Psoas muscle (tissue), 8 donors: ENCODE measurements around the gene SLC6A20. TPM values are rescaled to one million over a fixed set of nuclear protein-coding genes. Genes with fewer than 3 reads are reported as not detected.

ENCODE experiments used
- ATAC-seq, 4 donors: fragments of 200-7000 bp; cut with Tn5 transposase; one replicate each; pipeline ENCODE4 v1.9.1; 2020; ENCODE audit warnings: moderate library complexity in 3 of 4, mild to moderate bottlenecking in 2 of 4
- DNase-seq, 2 donors: peaks; one replicate each; pipeline ENCODE4 v3.0.0-alpha.2; 2020
- H3K27ac ChIP-seq: fragments of 200-600 bp; one replicate; pipeline ENCODE4 v1.8.0; 2022
- H3K27me3 ChIP-seq, 3 donors: fragments of 200-600 bp in 1 of 3; one replicate each; pipeline versions ENCODE4 v1.6.1 to v1.8.0; 2013 to 2022; ENCODE audit warnings: low read length in 2 of 3, mild to moderate bottlenecking in 2 of 3, moderate library complexity in 1 of 3; ENCODE audit not compliant: insufficient read depth in 3 of 3
- H3K36me3 ChIP-seq, 2 donors: fragments of 200-600 bp in 1 of 2; one replicate each; pipeline versions ENCODE4 v1.6.1 to v1.8.0; 2013 to 2022; ENCODE audit warnings: low read depth in 1 of 2, mild to moderate bottlenecking in 1 of 2, moderate library complexity in 1 of 2; ENCODE audit not compliant: insufficient read depth in 1 of 2
- H3K4me1 ChIP-seq: fragments of 200-600 bp; one replicate; pipeline ENCODE4 v1.8.0; 2022
- H3K4me3 ChIP-seq: fragments of 200-600 bp; one replicate; pipeline ENCODE4 v1.8.0; 2022; ENCODE audit warnings: mild to moderate bottlenecking
- H3K9me3 ChIP-seq: fragments of 200-600 bp; one replicate; pipeline ENCODE4 v1.8.0; 2022
- WGBS, 3 donors: extraction: QIAGEN DNeasy Blood & Tissue Kit; methylation state at CpG; one replicate each; pipeline versions ENCODE4 v1.1.6 to v1.1.7; 2013; 5-methylcytosine and 5-hydroxymethylcytosine counted together
- intact Hi-C, 2 donors: fragments of 100-400 bp; cut with DNase I; formaldehyde crosslinking; loops; one replicate each; pipeline versions ENCODE4 v1.11.0 to v1.14.2; 2022
- polyA plus RNA-seq, 3 donors: library from polyadenylated mRNA; stranded (reverse); fragments of 200-250 nt; gene quantifications; one replicate each; pipeline ENCODE4 v1.2.3, GENCODE V29; 2013
- total RNA-seq, 4 donors: library from RNA; stranded (reverse); fragmentation: NEBNext Ultra II Directional in 2 of 4; extraction: Animal tissue kit (Norgen Biotek cat#: 25700) in 2 of 4; gene quantifications; one replicate each; pipeline versions ENCODE4 v1.2.1 to v1.2.4, GENCODE V29; 2021 to 2023
- TF ChIP-seq, protein P1 (sequence below): fragments of 200-600 bp; IDR thresholded peaks from one replicate; pipeline ENCODE4 v1.8.0; 2022; ENCODE audit warnings: antibody characterized with exemption
- donor health status: healthy with polysubstance abuse.
- donor health status: DM: no; HTN: no; CAD: no; lungs with moderate emphysema.
- donor health status: Bipolar disorder and iron deficiency.
- donor health status: healthy.
- donor health status: DM: yes; HTN: yes; CAD: no.
- donor health status: DM: no; HTN: no; CAD: no.
- donor health status: DM: no; HTN: no; CAD: no.
- donor health status: DM: yes; HTN: yes; CAD: no.

SLC6A20 gene
- total and polyA plus RNA-seq, 7 donors: 0.10 to 0.69 (median 0.42) TPM

DNA sequence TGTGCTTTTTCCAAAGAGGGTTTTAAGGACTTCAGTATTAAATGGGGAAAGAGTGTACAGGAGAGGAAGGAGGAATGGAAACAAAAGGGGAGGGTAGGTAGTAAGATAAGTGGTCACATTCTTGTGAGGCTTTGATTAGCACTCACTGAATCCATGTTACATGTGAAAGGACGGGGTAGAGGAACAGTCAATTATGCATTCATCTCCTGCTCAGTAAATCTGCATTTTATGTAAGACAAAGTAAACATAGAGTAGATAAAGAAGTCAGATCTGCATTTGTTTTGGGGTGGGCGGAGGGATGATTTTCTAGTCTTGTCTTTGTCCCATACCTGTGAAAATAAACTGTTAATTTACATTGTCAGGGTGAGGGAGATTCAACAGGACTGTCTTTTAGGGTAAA, 56.3 kb downstream of the SLC6A20 start:
- intact Hi-C loops: no loop called here
- Histone ChIP-seq H3K27me3 (no peaks in the 10 kb centered on the region), H3K4me3 (no peak overlapping the region), H3K27ac (no peak overlapping the region), H3K4me1 (peaks cover under 1% of the 10 kb centered on the region), H3K36me3 (peaks cover 21 to 100% of the 10 kb centered on the region in 2 donors), H3K9me3 (no peaks in the 10 kb centered on the region)
- DNase-seq (no peak), ATAC-seq (no peak)
- TF ChIP-seq, protein P1, sequence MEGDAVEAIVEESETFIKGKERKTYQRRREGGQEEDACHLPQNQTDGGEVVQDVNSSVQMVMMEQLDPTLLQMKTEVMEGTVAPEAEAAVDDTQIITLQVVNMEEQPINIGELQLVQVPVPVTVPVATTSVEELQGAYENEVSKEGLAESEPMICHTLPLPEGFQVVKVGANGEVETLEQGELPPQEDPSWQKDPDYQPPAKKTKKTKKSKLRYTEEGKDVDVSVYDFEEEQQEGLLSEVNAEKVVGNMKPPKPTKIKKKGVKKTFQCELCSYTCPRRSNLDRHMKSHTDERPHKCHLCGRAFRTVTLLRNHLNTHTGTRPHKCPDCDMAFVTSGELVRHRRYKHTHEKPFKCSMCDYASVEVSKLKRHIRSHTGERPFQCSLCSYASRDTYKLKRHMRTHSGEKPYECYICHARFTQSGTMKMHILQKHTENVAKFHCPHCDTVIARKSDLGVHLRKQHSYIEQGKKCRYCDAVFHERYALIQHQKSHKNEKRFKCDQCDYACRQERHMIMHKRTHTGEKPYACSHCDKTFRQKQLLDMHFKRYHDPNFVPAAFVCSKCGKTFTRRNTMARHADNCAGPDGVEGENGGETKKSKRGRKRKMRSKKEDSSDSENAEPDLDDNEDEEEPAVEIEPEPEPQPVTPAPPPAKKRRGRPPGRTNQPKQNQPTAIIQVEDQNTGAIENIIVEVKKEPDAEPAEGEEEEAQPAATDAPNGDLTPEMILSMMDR: no peak
- 94 to 99% (median 98%) methylated on average over 2 of the region's 2 CpGs for WGBS, 3 donors

DNA sequence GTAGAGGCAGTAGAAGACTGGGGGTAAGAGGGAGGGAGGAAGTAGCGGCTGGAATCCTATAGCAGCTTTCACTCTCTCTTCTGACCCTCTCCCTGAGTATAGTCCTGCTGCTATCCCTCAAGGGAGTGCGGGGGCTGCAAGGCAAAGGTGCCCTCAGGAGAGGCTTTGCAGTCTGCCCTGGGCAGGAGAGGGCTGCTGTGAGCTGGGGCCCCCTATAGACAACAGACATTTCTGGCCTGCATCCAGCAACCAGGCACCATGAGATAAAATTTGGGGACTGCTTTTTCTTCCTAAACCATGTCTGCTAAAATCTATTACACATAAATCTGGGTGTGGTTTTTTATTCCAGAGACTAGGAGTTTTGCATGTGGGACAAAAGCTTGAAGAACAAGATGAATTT, 59.1 kb downstream of the SLC6A20 start:
- ATAC-seq: no peak

DNA sequence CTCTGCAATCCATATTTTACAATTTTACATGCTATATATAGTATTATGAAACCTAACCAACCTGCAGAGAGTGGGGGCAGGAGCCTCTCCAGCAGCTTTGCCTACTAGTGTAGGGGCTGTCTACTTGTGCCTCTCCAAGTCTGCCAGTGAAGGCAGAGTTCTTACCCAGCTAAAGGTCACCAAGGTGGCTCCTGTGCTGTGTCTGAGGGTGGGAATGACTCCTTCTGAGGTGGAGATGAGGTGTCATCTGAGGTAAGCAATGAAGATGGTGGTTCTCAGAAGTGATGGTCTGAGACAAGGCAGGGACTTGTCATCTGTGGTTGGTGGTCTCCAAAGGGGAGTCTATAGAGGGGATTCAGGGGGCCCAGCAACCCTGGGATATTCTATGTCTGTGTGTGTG, 59.6 kb downstream of the SLC6A20 start:
- Histone ChIP-seq H3K27me3 (no peaks in the 10 kb centered on the region), H3K4me1 (peaks cover 9% of the 10 kb centered on the region), H3K4me3 (no peak overlapping the region), H3K9me3 (no peaks in the 10 kb centered on the region), H3K36me3 (peaks cover 24 to 97% of the 10 kb centered on the region in 2 donors), H3K27ac (no peak overlapping the region)
- TF ChIP-seq, protein P1: no peak
- intact Hi-C loops: no loop called here
- DNase-seq (no peak), ATAC-seq (no peak)

More for the DNA sequence above, 59.1 kb downstream of the SLC6A20 start:
- TF ChIP-seq, protein P1: no peak
- Histone ChIP-seq H3K27ac (no peak overlapping the region), H3K9me3 (no peaks in the 10 kb centered on the region), H3K36me3 (peaks cover 24 to 97% of the 10 kb centered on the region in 2 donors), H3K4me3 (no peak overlapping the region), H3K27me3 (no peaks in the 10 kb centered on the region), H3K4me1 (peaks cover 9% of the 10 kb centered on the region)
- 90 to 97% (median 96%) methylated on average over 2 of the region's 2 CpGs for WGBS, 3 donors
- DNase-seq: no peak
- intact Hi-C loops: no loop called here

DNA sequence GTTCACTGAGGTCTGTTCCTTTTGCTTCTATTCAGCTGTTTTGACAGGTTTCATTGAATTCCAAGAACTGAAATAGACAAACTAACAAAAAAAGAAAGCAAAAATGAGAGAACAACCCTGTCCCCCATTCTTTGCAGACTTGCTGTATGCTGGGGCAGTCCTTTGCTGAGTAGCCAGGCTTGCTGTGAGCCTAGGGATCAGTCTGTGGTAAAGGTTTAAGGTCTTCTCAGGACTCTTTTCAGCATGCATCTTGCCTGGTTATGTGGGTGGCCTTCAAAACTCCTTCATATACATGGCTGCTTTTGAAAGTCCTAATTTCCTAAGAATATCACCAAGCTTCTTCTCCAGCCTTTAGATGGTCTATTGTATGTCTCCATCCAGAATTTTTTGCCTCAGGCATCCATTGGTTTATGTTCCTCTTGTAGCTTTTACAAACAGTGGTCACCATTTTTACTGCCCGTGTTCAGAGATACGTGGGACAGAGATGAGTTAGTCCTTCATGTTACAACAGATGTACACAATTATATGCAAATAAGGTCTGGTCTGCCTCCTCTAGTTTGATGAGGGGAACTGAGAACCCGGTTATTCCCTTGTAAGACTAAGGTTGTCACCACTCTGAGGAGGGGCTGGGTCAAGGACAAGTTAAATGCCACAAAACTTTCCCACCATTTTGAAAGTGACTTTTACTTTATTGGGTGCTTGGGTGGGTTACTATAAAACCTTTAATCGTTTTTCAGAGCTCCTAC, 65.8 kb downstream of the SLC6A20 start:
- TF ChIP-seq, protein P1: no peak

DNA sequence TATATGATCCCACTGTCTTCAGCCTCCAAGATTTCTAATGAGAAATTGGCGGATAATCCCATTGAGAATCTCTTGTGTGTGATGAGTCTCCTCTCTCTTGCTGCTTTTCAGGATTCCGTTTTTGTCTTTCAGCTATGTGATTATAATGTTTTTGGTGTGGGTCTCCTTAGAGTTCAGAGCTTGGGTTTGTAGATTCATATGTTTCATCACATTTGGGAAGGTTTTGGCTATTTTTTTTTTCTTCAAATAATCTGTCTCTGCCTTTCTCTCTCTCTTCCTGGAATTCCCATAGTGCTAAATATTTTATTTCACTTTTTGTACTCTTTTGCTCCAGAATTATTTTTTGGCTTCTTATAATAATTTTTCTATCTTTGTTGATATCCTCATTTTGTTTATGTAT, 66.7 kb downstream of the SLC6A20 start:
- 77 to 100% (median 98%) methylated on average over 2 of the region's 2 CpGs for WGBS, 3 donors
- intact Hi-C loops: no loop called here

More for the DNA sequence above, 65.8 kb downstream of the SLC6A20 start:
- WGBS, 3 donors: 90 to 95% (median 95%) methylated on average over 4 of the region's 4 CpGs
- no peak overlapping the region for H3K4me3 ChIP-seq
- H3K27me3 ChIP-seq: no peaks in the 10 kb centered on the region
- peaks cover 9% of the 10 kb centered on the region for H3K4me1 ChIP-seq
- DNase-seq (no peak), ATAC-seq (no peak)
- H3K36me3 ChIP-seq: peaks cover 15 to 62% of the 10 kb centered on the region in 2 donors
- intact Hi-C loops: no loop called here
- no peaks in the 10 kb centered on the region for H3K9me3 ChIP-seq
- H3K27ac ChIP-seq: no peak overlapping the region

More for the DNA sequence above, 66.7 kb downstream of the SLC6A20 start:
- H3K27ac ChIP-seq: no peak overlapping the region
- peaks cover 4% of the 10 kb centered on the region for H3K4me1 ChIP-seq
- H3K9me3 ChIP-seq: no peaks in the 10 kb centered on the region
- no peak for DNase-seq
- no peak for ATAC-seq
- no peak overlapping the region for H3K4me3 ChIP-seq
- peaks cover 11 to 61% of the 10 kb centered on the region in 2 donors for H3K36me3 ChIP-seq
- H3K27me3 ChIP-seq: no peaks in the 10 kb centered on the region
- TF ChIP-seq, protein P1: no peak
